ENCODE results near the gene TUSC2. TPM values are rescaled to one million over a fixed set of nuclear protein-coding genes. Genes with fewer than 3 reads are reported as not detected.

The TUSC2 gene
- total and polyA plus RNA-seq, 2 of the 13 experiments (the other 11 are each of a cell fraction or from before 2014, with no cell fraction given): 36.7 to 39.1 TPM

GRCh38 chr3:50350527-50351322 is 22.7 kb upstream of the TUSC2 start, which contains the start of the genes CYB561D2 and NPRL2 (continued):
- TF ChIP-seq, protein P1, sequence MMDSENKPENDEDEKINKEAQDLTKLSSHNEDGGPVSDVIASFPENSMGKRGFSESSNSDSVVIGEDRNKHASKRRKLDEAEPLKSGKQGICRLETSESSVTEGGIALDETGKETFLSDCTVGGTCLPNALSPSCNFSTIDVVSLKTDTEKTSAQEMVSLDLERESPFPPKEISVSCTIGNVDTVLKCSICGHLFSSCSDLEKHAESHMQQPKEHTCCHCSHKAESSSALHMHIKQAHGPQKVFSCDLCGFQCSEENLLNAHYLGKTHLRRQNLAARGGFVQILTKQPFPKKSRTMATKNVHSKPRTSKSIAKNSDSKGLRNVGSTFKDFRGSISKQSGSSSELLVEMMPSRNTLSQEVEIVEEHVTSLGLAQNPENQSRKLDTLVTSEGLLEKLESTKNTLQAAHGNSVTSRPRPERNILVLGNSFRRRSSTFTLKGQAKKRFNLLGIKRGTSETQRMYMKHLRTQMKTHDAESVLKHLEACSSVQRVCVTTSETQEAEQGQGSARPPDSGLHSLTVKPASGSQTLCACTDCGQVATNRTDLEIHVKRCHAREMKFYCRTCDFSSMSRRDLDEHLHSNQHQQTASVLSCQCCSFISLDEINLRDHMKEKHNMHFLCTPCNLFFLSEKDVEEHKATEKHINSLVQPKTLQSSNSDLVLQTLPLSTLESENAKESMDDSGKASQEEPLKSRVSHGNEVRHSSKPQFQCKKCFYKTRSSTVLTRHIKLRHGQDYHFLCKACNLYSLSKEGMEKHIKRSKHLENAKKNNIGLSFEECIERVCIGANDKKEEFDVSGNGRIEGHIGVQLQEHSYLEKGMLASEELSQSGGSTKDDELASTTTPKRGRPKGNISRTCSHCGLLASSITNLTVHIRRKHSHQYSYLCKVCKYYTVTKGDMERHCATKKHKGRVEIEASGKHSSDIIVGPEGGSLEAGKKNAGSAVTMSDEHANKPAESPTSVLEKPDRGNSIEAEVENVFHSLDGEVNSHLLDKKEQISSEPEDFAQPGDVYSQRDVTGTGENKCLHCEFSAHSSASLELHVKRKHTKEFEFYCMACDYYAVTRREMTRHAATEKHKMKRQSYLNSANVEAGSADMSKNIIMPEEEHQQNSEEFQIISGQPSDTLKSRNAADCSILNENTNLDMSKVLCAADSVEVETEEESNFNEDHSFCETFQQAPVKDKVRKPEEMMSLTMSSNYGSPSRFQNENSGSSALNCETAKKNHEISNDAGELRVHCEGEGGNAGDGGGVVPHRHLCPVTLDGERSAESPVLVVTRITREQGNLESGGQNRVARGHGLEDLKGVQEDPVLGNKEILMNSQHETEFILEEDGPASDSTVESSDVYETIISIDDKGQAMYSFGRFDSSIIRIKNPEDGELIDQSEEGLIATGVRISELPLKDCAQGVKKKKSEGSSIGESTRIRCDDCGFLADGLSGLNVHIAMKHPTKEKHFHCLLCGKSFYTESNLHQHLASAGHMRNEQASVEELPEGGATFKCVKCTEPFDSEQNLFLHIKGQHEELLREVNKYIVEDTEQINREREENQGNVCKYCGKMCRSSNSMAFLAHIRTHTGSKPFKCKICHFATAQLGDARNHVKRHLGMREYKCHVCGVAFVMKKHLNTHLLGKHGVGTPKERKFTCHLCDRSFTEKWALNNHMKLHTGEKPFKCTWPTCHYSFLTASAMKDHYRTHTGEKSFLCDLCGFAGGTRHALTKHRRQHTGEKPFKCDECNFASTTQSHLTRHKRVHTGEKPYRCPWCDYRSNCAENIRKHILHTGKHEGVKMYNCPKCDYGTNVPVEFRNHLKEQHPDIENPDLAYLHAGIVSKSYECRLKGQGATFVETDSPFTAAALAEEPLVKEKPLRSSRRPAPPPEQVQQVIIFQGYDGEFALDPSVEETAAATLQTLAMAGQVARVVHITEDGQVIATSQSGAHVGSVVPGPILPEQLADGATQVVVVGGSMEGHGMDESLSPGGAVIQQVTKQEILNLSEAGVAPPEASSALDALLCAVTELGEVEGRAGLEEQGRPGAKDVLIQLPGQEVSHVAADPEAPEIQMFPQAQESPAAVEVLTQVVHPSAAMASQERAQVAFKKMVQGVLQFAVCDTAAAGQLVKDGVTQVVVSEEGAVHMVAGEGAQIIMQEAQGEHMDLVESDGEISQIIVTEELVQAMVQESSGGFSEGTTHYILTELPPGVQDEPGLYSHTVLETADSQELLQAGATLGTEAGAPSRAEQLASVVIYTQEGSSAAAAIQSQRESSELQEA (CRISPR knock-in tag; IDR thresholded peaks at IDR 0.05; ENCODE audit: not compliant biosample characterization): peak; percentile 89
- TF ChIP-seq POGZ (CRISPR knock-in tag; IDR thresholded peaks at IDR 0.05) (peak; percentile 74), HOMEZ (CRISPR knock-in tag; IDR thresholded peaks at IDR 0.05; ENCODE audit: low read depth) (no peak), ZNF562 (CRISPR knock-in tag; IDR thresholded peaks at IDR 0.05; ENCODE audit: borderline replicate concordance) (peak; percentile 78; the same call in 1 of the 2 replicates), ZBTB10 (CRISPR knock-in tag; IDR thresholded peaks at IDR 0.05; ENCODE audit: borderline replicate concordance) (peak; percentile 79), MYC (CRISPR knock-in tag; IDR thresholded peaks at IDR 0.05; ENCODE audit: borderline replicate concordance) (peak; percentile 87), FLYWCH1 (CRISPR knock-in tag; IDR thresholded peaks at IDR 0.05) (peak; percentile 90; the same call in 1 of the 2 replicates), ZNF33A (CRISPR knock-in tag; IDR thresholded peaks at IDR 0.05; ENCODE audit: borderline replicate concordance) (no peak)
- TF ChIP-seq, protein P2, sequence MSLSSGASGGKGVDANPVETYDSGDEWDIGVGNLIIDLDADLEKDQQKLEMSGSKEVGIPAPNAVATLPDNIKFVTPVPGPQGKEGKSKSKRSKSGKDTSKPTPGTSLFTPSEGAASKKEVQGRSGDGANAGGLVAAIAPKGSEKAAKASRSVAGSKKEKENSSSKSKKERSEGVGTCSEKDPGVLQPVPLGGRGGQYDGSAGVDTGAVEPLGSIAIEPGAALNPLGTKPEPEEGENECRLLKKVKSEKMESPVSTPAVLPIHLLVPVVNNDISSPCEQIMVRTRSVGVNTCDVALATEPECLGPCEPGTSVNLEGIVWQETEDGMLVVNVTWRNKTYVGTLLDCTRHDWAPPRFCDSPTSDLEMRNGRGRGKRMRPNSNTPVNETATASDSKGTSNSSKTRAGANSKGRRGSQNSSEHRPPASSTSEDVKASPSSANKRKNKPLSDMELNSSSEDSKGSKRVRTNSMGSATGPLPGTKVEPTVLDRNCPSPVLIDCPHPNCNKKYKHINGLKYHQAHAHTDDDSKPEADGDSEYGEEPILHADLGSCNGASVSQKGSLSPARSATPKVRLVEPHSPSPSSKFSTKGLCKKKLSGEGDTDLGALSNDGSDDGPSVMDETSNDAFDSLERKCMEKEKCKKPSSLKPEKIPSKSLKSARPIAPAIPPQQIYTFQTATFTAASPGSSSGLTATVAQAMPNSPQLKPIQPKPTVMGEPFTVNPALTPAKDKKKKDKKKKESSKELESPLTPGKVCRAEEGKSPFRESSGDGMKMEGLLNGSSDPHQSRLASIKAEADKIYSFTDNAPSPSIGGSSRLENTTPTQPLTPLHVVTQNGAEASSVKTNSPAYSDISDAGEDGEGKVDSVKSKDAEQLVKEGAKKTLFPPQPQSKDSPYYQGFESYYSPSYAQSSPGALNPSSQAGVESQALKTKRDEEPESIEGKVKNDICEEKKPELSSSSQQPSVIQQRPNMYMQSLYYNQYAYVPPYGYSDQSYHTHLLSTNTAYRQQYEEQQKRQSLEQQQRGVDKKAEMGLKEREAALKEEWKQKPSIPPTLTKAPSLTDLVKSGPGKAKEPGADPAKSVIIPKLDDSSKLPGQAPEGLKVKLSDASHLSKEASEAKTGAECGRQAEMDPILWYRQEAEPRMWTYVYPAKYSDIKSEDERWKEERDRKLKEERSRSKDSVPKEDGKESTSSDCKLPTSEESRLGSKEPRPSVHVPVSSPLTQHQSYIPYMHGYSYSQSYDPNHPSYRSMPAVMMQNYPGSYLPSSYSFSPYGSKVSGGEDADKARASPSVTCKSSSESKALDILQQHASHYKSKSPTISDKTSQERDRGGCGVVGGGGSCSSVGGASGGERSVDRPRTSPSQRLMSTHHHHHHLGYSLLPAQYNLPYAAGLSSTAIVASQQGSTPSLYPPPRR (CRISPR knock-in tag; IDR thresholded peaks at IDR 0.05; ENCODE audit: borderline replicate concordance): peak; percentile 64; the same call in 1 of the 2 replicates

Data from HepG2 (cell line).